ENCODE measurements around the gene CHD9. TPM values are rescaled to one million over a fixed set of nuclear protein-coding genes. Genes with fewer than 3 reads are reported as not detected.

Gene CHD9
- total RNA-seq, 1 donor from 2014 or later = 34.1 TPM

GRCh38 chr16:53131363-53132071 lies 76.7 kb downstream of the CHD9 start:
- Histone ChIP-seq H3K27me3 (ENCODE audit: control insufficient read depth, insufficient read depth, low read length) (no peaks in the 10 kb centered on the region), H3K36me3 (ENCODE audit: control insufficient read depth, insufficient read depth, low read length) (no peaks in the 10 kb centered on the region), H3K4me3 (ENCODE audit: low read depth, low read length) (peak overlapping the region; percentile 78)
- TF ChIP-seq CTCF (IDR thresholded peaks at IDR 0.05; ENCODE audit: insufficient read depth, low read length, poor library complexity, severe bottlenecking) = no peak
- no peak for DNase-seq (ENCODE audit: low read depth)

GRCh38 chr16:53132406-53132805 lies 77.6 kb downstream of the CHD9 start:
- Histone ChIP-seq H3K36me3 (ENCODE audit: control insufficient read depth, insufficient read depth, low read length) (no peaks in the 10 kb centered on the region), H3K4me3 (ENCODE audit: low read depth, low read length) (no peak overlapping the region), H3K27me3 (ENCODE audit: control insufficient read depth, insufficient read depth, low read length) (no peaks in the 10 kb centered on the region)
- DNase-seq (ENCODE audit: low read depth) = no peak
- TF ChIP-seq CTCF (IDR thresholded peaks at IDR 0.05; ENCODE audit: insufficient read depth, low read length, poor library complexity, severe bottlenecking) = no peak

GRCh38 chr16:53135329-53135728 lies 80.5 kb downstream of the CHD9 start:
- Histone ChIP-seq H3K4me3 (ENCODE audit: low read depth, low read length) (no peak overlapping the region), H3K36me3 (ENCODE audit: control insufficient read depth, insufficient read depth, low read length) (no peaks in the 10 kb centered on the region), H3K27me3 (ENCODE audit: control insufficient read depth, insufficient read depth, low read length) (no peaks in the 10 kb centered on the region)
- TF ChIP-seq CTCF (IDR thresholded peaks at IDR 0.05; ENCODE audit: insufficient read depth, low read length, poor library complexity, severe bottlenecking) = no peak
- DNase-seq (ENCODE audit: low read depth) = no peak

- Histone ChIP-seq H3K4me3 (ENCODE audit: low read depth, low read length) (no peak overlapping the region), H3K27me3 (ENCODE audit: control insufficient read depth, insufficient read depth, low read length) (no peaks in the 10 kb centered on the region), H3K36me3 (ENCODE audit: control insufficient read depth, insufficient read depth, low read length) (no peaks in the 10 kb centered on the region)
- no peak for DNase-seq (ENCODE audit: low read depth)
- TF ChIP-seq CTCF (IDR thresholded peaks at IDR 0.05; ENCODE audit: insufficient read depth, low read length, poor library complexity, severe bottlenecking) = no peak
Measured at GRCh38 chr16:53142823-53143568, 88.2 kb downstream of the CHD9 start.

GRCh38 chr16:53147500-53148065 lies 92.8 kb downstream of the CHD9 start:
- no peak for DNase-seq (ENCODE audit: low read depth)
- TF ChIP-seq CTCF (IDR thresholded peaks at IDR 0.05; ENCODE audit: insufficient read depth, low read length, poor library complexity, severe bottlenecking) = no peak
- no peaks in the 10 kb centered on the region for H3K27me3 ChIP-seq (ENCODE audit: control insufficient read depth, insufficient read depth, low read length)
- H3K4me3 ChIP-seq (ENCODE audit: low read depth, low read length) = no peak overlapping the region
- no peaks in the 10 kb centered on the region for H3K36me3 ChIP-seq (ENCODE audit: control insufficient read depth, insufficient read depth, low read length)
